Stimulated activated CD4-positive, alpha-beta T cell treated with anti-CD3 and anti-CD28 coated beads, TNF-alpha, amount 100 ng/mL, for 48 hours (primary cell): Measurements from ENCODE around the gene USP6NL.

Experiments used
- DNase-seq, 3 donors: peaks; one replicate each; pipeline ENCODE4 v3.0.0-alpha.2; 2020; ENCODE audit warnings: low read depth in 3 of 3

Gene USP6NL

GRCh38 chr10:11593612-11594011 is 17.8 kb downstream of the USP6NL start:
- DNase-seq, result no peak

GRCh38 chr10:11589738-11590137 is 21.7 kb downstream of the USP6NL start:
- no peak for DNase-seq

GRCh38 chr10:11588873-11589574 is 22.4 kb downstream of the USP6NL start:
- DNase-seq, result no peak

- DNase-seq, result no peak
These were observed 23.7 kb downstream of the USP6NL start for GRCh38 chr10:11587722-11588259.

GRCh38 chr10:11586170-11586569 is 25.3 kb downstream of the USP6NL start:
- DNase-seq, result no peak

- DNase-seq, result no peak
These were observed 30.2 kb downstream of the USP6NL start for GRCh38 chr10:11581213-11581612.

- no peak for DNase-seq
These were observed 31.6 kb downstream of the USP6NL start for GRCh38 chr10:11579885-11580284.

- DNase-seq, result peak; percentile 21 to 47 (median 26)
These were observed 32.6 kb downstream of the USP6NL start for GRCh38 chr10:11578802-11579255.

- DNase-seq, result no peak
These were observed 35.2 kb downstream of the USP6NL start for GRCh38 chr10:11576092-11576809.

- no peak for DNase-seq
These were observed 38.0 kb downstream of the USP6NL start for GRCh38 chr10:11573497-11573896.

- no peak for DNase-seq
These were observed 40.7 kb downstream of the USP6NL start for GRCh38 chr10:11570751-11571150.

GRCh38 chr10:11569471-11569870 is 42.0 kb downstream of the USP6NL start:
- no peak for DNase-seq

GRCh38 chr10:11568578-11568977 is 42.9 kb downstream of the USP6NL start:
- no peak for DNase-seq

- DNase-seq, result no peak
These were observed 46.7 kb downstream of the USP6NL start for GRCh38 chr10:11564741-11565140.

GRCh38 chr10:11563936-11564335 is 47.5 kb downstream of the USP6NL start:
- no peak for DNase-seq

GRCh38 chr10:11562888-11563287 is 48.6 kb downstream of the USP6NL start:
- DNase-seq, result no peak

- no peak for DNase-seq
These were observed 51.3 kb downstream of the USP6NL start for GRCh38 chr10:11560076-11560709.

- DNase-seq, result no peak
These were observed 53.5 kb downstream of the USP6NL start for GRCh38 chr10:11557967-11558366.

- DNase-seq, result no peak
These were observed 53.9 kb downstream of the USP6NL start for GRCh38 chr10:11557513-11557912.

GRCh38 chr10:11555556-11555955 is 55.9 kb downstream of the USP6NL start:
- no peak for DNase-seq

- DNase-seq, result no peak
These were observed 57.6 kb downstream of the USP6NL start for GRCh38 chr10:11553773-11554381.
